Measurements from ENCODE around the gene PIGK. TPM values are rescaled to one million over a fixed set of nuclear protein-coding genes. Genes with fewer than 3 reads are reported as not detected.

The PIGK gene
- total RNA-seq, 6 experiments from 2014 or later = 13.4 to 19.1 (median 16.1) TPM

GRCh38 chr1:77065693-77066342 lies 153.4 kb downstream of the PIGK start:
- H3K27ac ChIP-seq = no peak overlapping the region
- H3K36me3 ChIP-seq = no peaks in the 10 kb centered on the region
- no peak overlapping the region for H3K4me3 ChIP-seq
- TF ChIP-seq, protein P1, sequence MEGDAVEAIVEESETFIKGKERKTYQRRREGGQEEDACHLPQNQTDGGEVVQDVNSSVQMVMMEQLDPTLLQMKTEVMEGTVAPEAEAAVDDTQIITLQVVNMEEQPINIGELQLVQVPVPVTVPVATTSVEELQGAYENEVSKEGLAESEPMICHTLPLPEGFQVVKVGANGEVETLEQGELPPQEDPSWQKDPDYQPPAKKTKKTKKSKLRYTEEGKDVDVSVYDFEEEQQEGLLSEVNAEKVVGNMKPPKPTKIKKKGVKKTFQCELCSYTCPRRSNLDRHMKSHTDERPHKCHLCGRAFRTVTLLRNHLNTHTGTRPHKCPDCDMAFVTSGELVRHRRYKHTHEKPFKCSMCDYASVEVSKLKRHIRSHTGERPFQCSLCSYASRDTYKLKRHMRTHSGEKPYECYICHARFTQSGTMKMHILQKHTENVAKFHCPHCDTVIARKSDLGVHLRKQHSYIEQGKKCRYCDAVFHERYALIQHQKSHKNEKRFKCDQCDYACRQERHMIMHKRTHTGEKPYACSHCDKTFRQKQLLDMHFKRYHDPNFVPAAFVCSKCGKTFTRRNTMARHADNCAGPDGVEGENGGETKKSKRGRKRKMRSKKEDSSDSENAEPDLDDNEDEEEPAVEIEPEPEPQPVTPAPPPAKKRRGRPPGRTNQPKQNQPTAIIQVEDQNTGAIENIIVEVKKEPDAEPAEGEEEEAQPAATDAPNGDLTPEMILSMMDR (IDR thresholded peaks at IDR 0.05) = no peak
- TF ChIP-seq POLR2A (IDR thresholded peaks at IDR 0.05) = no peak
- H3K27me3 ChIP-seq = no peaks in the 10 kb centered on the region
- DNase-seq (no peak), ATAC-seq (no peak)
- H3K9me3 ChIP-seq = no peaks in the 10 kb centered on the region
- WGBS (ENCODE audit: insufficient coverage, low coverage, low lambda C conversion rate, missing lambda C conversion rate) = 45% methylated on average over 6 of the region's 7 CpGs
- intact Hi-C loops (cut with DNase I) = no loop called here
- no peaks in the 10 kb centered on the region for H3K4me1 ChIP-seq

DNA sequence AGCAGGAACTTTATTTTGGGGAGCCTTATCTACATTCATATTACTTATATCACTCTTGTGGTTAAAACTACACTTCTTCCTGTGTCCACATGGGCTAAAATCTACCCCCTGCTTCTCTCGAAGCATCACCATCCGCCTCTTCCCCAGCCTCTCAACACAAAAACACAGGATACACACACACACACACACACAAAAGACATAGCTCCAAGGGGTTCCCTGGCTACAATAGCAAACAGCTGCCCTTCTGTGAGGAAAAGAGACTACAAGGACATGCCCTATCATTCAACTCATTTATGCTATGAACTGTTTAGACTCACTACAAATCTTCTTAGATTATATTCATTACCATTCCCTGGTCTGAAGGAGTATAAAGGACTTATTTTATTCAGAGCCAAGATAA lies 155.0 kb downstream of the PIGK start:
- H3K36me3 ChIP-seq = no peaks in the 10 kb centered on the region
- H3K4me1 ChIP-seq = no peaks in the 10 kb centered on the region
- WGBS (ENCODE audit: insufficient coverage, low coverage, low lambda C conversion rate, missing lambda C conversion rate) = 54% methylated on average over 2 of the region's 2 CpGs
- TF ChIP-seq POLR2A (IDR thresholded peaks at IDR 0.05) = no peak
- TF ChIP-seq, protein P1 (IDR thresholded peaks at IDR 0.05) = no peak
- ATAC-seq = no peak
- no peak overlapping the region for H3K27ac ChIP-seq
- no peaks in the 10 kb centered on the region for H3K9me3 ChIP-seq
- no peak for DNase-seq
- H3K4me3 ChIP-seq = no peak overlapping the region
- intact Hi-C loops (cut with DNase I) = no loop called here
- H3K27me3 ChIP-seq = no peaks in the 10 kb centered on the region

GRCh38 chr1:77063118-77063517 lies 156.1 kb downstream of the PIGK start:
- Histone ChIP-seq H3K4me3 (no peak overlapping the region), H3K27me3 (no peaks in the 10 kb centered on the region), H3K27ac (no peak overlapping the region), H3K4me1 (no peaks in the 10 kb centered on the region), H3K9me3 (no peaks in the 10 kb centered on the region), H3K36me3 (no peaks in the 10 kb centered on the region)
- DNase-seq (no peak), ATAC-seq (no peak)
- WGBS (ENCODE audit: insufficient coverage, low coverage, low lambda C conversion rate, missing lambda C conversion rate) = 54% methylated on average over 4 of the region's 4 CpGs
- intact Hi-C loops (cut with DNase I) = no loop called here
- TF ChIP-seq POLR2A (IDR thresholded peaks at IDR 0.05) = no peak
- TF ChIP-seq, protein P1 (IDR thresholded peaks at IDR 0.05) = no peak

DNA sequence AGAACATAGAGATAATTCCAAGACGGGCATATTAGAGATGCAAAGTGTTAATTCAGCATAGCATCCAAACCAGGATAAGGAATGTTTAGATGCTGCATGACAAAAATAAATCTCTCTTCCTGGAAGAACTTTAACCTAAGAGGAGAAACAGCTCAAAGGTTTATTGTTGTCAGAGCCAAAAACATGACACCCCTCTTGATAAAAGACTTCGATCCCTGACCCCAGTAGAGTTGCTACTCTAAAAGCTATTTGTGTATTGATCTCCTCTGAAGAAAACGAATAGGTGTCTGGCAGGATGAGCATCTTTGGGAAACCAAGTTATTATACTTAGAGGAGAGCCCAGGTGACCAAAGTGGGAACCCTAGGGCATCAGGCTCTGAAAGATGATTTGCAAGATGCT lies 158.1 kb downstream of the PIGK start:
- Histone ChIP-seq H3K9me3 (no peaks in the 10 kb centered on the region), H3K27ac (no peak overlapping the region), H3K4me3 (no peak overlapping the region), H3K27me3 (no peaks in the 10 kb centered on the region), H3K36me3 (no peaks in the 10 kb centered on the region), H3K4me1 (no peaks in the 10 kb centered on the region)
- TF ChIP-seq POLR2A (IDR thresholded peaks at IDR 0.05) = no peak
- 39% methylated on average over 3 of the region's 3 CpGs for WGBS (ENCODE audit: insufficient coverage, low coverage, low lambda C conversion rate, missing lambda C conversion rate)
- intact Hi-C loops (cut with DNase I) = no loop called here
- ATAC-seq = no peak
- DNase-seq = no peak

DNA sequence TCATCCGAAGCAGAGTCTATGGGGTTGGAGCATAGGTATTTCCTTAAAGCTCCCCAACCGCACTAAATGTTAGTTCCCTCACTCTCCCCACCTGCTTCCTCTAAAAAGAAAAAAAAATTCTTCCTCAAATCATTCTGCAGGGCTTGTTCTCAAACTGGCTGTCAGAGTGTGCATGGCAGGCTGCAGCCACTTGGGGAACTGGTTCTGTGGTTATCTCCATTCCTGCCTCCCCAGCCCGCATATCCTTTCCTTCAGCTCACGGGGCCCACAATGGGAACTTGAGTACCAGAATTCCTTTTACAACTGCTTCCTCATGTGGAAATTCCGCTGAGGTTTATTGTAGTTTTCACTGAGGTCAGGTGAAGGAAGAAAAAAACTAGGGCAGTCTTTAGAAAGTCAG lies 159.2 kb downstream of the PIGK start:
- DNase-seq (no peak), ATAC-seq (no peak)
- Histone ChIP-seq H3K9me3 (no peaks in the 10 kb centered on the region), H3K27me3 (no peaks in the 10 kb centered on the region), H3K4me3 (no peak overlapping the region), H3K27ac (no peak overlapping the region), H3K36me3 (no peaks in the 10 kb centered on the region), H3K4me1 (no peaks in the 10 kb centered on the region)
- TF ChIP-seq POLR2A (IDR thresholded peaks at IDR 0.05) = no peak
- TF ChIP-seq, protein P1 (IDR thresholded peaks at IDR 0.05) = no peak
- 28% methylated on average over 5 of the region's 5 CpGs for WGBS (ENCODE audit: insufficient coverage, low coverage, low lambda C conversion rate, missing lambda C conversion rate)
- intact Hi-C loops (cut with DNase I) = no loop called here
